GM12891 (cell line): ENCODE measurements around the gene IL6R.

Source experiments
- DNase-seq: peaks from one replicate; pipeline ENCODE4 v3.0.0; 2011; ENCODE audit warnings: low spot score; ENCODE audit not compliant: insufficient read length
- FAIRE-seq: peaks from 2 replicates; lab custom pipeline; 2011; peaks lifted over from hg19 to GRCh38; lab: Jason Lieb, UNC
- PAX5 ChIP-seq: IDR thresholded peaks from 2 replicates; pipeline ENCODE4 v1.6.1; 2011; ENCODE audit warnings: low read length, moderate library complexity, mild to moderate bottlenecking; ENCODE audit not compliant: insufficient read depth, severe bottlenecking
- POLR2A ChIP-seq: IDR thresholded peaks from 2 replicates; pipeline ENCODE4 v1.6.1; 2011; ENCODE audit warnings: low read depth, low read length, control low read depth
- POLR2AphosphoS5 ChIP-seq: IDR thresholded peaks from 2 replicates; pipeline ENCODE4 v1.6.1; 2011; ENCODE audit warnings: low read depth, low read length, control low read depth
- POU2F2 ChIP-seq: IDR thresholded peaks from 2 replicates; pipeline ENCODE4 v1.6.1; 2011; ENCODE audit warnings: low read depth, mild to moderate bottlenecking, control low read depth, low read length, moderate library complexity
- SPI1 ChIP-seq: IDR thresholded peaks from 2 replicates; pipeline ENCODE4 v1.6.1; 2011; ENCODE audit warnings: low read depth, low read length, control low read depth
- TAF1 ChIP-seq: IDR thresholded peaks from 2 replicates; pipeline ENCODE4 v1.6.1; 2011; ENCODE audit warnings: low read depth, low read length, control low read depth

Gene IL6R

GRCh38 chr1:154406572-154406879 lies 1.4 kb downstream of the IL6R start:
- no peak for DNase-seq
- TF ChIP-seq PAX5, result no peak
- TF ChIP-seq TAF1, result no peak
- TF ChIP-seq SPI1, result no peak
- TF ChIP-seq POLR2A, result no peak
- TF ChIP-seq POU2F2, result no peak
- TF ChIP-seq POLR2AphosphoS5, result no peak
- FAIRE-seq, result no peak

DNA sequence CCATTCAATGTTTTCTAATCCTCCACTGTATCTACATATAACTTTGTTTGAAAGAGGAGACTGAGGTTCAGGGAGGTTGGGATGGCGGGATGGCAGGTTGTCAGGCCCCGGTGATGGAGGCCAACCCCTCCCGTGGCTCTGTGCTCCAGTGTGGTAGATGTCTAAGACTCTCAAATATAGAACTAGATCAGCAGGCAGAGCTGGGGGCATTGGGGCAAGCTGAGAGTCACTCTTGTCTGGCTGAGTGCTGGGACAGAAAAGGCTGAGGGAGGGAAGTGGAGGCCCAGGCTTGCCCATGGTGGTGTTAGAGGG lies 1.7 kb downstream of the IL6R start:
- FAIRE-seq, result no peak
- DNase-seq, result no peak
- TF ChIP-seq POLR2AphosphoS5 (no peak), PAX5 (no peak), POLR2A (no peak), POU2F2 (no peak), TAF1 (no peak), SPI1 (no peak)

DNA sequence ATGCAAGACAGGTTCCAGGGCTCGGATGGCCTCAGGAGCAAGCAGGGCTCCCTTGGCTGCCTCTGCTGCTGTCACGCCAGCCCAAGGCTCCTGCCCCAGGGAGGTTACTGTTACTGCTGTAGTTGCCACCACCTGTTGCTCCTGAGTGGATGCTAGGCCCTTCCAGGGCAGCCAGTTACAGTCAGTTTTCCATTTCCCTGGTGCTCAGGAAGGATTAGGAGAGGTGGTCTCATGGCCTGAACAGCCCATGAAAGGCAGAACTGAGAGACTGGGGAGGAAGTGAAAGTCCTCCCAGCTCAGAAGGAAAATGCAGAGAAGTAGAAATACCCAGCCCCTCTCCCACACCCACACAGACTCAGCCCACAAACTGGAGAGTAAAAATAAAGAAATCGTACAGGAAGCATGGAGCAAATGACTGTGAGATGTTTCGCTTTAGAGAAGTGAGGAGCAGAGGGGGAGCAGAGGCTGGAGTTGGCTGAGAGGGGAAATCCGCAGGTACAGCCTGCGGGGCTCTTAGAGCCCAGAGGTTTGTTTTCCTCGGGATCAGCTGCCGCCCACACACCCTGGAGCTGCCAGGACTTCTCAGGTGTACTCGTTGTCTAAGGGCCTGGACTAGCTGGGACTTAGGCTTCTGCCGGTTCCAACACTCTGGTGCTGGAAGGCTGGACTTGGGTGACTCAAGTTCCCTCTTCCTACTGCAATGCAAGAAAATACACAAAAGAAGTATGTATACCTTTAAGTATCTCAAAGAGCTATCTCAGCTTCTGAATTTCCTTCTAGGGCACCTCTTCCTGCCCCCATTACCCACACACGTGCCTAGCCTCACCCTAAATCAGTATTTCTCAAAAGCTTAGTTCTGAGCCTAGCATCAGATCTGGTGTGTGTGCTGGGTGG lies 2.3 kb downstream of the IL6R start:
- DNase-seq (no peak), FAIRE-seq (peak; percentile 71)
- TF ChIP-seq POU2F2 (peak; percentile 61; the same call in 1 of the 2 replicates), SPI1 (peak; percentile 100), PAX5 (no peak), POLR2A (peak; percentile 53), TAF1 (no peak; the same call in 1 of the 2 replicates)

GRCh38 chr1:154408174-154408777 lies 3.1 kb downstream of the IL6R start:
- TF ChIP-seq SPI1, result peak; percentile 48; the same call in 1 of the 2 replicates
- TF ChIP-seq POLR2A, result no peak
- DNase-seq (no peak), FAIRE-seq (peak; percentile 54)

- TF ChIP-seq POLR2AphosphoS5 (no peak), SPI1 (no peak), POLR2A (no peak), PAX5 (no peak), TAF1 (no peak), POU2F2 (no peak)
Measured at GRCh38 chr1:154410185-154410827, 5.2 kb downstream of the IL6R start.

DNA sequence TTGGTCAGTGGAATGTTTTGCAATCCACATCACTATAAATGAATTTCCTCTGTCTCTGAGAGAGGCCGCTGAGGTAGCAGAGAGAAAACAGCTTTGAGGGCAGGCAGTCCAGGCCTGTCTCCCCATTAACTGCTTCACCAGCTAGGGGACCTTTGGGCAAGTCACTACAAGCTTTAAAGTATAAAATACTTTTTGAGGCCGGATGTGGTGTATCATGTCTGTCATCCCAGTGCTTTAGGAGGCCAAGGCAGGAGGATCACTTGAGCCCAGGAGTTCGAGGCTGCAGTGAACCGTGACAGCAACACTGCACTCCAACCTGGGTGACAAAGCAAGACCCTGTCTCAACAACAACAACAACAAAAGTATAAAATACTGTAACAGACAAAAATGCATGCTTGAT lies 6.4 kb downstream of the IL6R start:
- DNase-seq, result no peak
- no peak for FAIRE-seq
- TF ChIP-seq POLR2AphosphoS5 (no peak), SPI1 (no peak), PAX5 (no peak), TAF1 (no peak), POU2F2 (no peak), POLR2A (no peak)

More at GRCh38 chr1:154410185-154410827, 5.2 kb downstream of the IL6R start:
- no peak for DNase-seq
- FAIRE-seq, result no peak

DNA sequence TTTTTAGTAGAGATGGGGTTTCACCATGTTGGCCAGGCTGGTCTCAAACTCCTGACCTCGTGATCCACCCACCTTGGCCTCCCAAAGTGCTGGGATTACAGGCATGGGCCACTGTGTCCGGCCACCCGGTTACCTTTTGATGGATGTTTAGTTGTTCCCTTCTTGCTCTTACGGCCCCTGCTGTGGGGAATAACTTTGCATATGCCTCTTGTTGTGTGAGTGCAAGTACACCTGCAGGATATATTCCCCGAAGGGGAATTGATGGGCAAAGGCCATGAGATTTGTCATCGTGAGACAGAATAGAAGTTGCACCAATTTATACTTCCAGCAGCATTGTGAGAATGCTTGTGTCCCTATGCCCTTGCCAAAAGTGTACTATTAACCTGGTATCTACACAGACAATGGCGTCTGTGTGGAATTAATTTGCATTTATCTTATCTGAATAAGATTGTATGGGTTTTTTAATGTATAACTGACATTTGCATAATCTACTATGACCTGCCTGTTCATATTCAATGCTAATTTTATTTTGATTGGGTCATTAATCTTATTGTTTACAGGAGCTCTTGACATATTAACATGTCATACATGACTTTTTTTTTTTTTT lies 8.1 kb downstream of the IL6R start:
- peak; percentile 69 for FAIRE-seq
- DNase-seq, result no peak
- TF ChIP-seq POLR2A, result no peak
- no peak for TF ChIP-seq TAF1
- TF ChIP-seq POU2F2, result no peak
- no peak for TF ChIP-seq SPI1
- TF ChIP-seq POLR2AphosphoS5, result no peak
- TF ChIP-seq PAX5, result no peak

GRCh38 chr1:154414606-154415005 lies 9.5 kb downstream of the IL6R start:
- FAIRE-seq (no peak), DNase-seq (no peak)
- TF ChIP-seq POLR2A (no peak), POU2F2 (no peak), PAX5 (no peak), POLR2AphosphoS5 (no peak), SPI1 (no peak), TAF1 (no peak)
